IMR-90 (cell line): Measurements from ENCODE around the gene COL20A1. TPM values are rescaled to one million over a fixed set of nuclear protein-coding genes. Genes with fewer than 3 reads are reported as not detected.
"Not testable (repeated sequence)": the region's sequence is repeated elsewhere in the genome, so short reads cannot be mapped to it uniquely, and the experiment has no call there.

Source experiments
- ATAC-seq: fragments of 200-7000 bp; cut with Tn5 transposase; 2 replicates; pipeline ENCODE4 v1.9.1; 2020; ENCODE audit warnings: low read depth, mild to moderate bottlenecking, moderate library complexity
- BruUV-seq: library from RNA; stranded (reverse); fragments of 400-500 nt; replicated peaks from 2 replicates; lab custom pipeline; 2021; lab: Mats Ljungman, UMichigan
- CTCF ChIA-PET: fragments of 300-600 bp; formaldehyde crosslinking; extraction: SDS; loops from one replicate; lab custom pipeline; 2021; ENCODE audit warnings: antibody characterized with exemption; lab: Yijun Ruan, JAX
- POLR2A ChIA-PET: fragments of 300-600 bp; sonication (Branson Sonifier 250); formaldehyde crosslinking; loops from one replicate; lab custom pipeline; 2022; ENCODE audit warnings: antibody characterized with exemption; ENCODE audit not compliant: unreplicated experiment; lab: Charles Lee
- DNase-seq: peaks from one replicate; pipeline ENCODE4 v3.0.0; 2013
- H2AFZ ChIP-seq: replicated peaks from 2 replicates; pipeline ENCODE3; 2013; ENCODE audit warnings: low read length, mild to moderate bottlenecking; ENCODE audit not compliant: poor library complexity
- H2AK5ac ChIP-seq: 2 replicates; pipeline ENCODE4 v1.6.1; 2013; ENCODE audit warnings: low read depth, low read length, inconsistent platforms
- H2AK9ac ChIP-seq: replicated peaks from 2 replicates; pipeline ENCODE3; 2013; ENCODE audit warnings: mild to moderate bottlenecking, low read depth, low read length, moderate library complexity; ENCODE audit not compliant: poor library complexity
- H2BK120ac ChIP-seq: 2 replicates; pipeline ENCODE4 v1.6.1; 2013; ENCODE audit warnings: low read depth, low read length, inconsistent platforms
- H2BK15ac ChIP-seq: 3 replicates; pipeline ENCODE4 v1.6.1; 2013; ENCODE audit warnings: low read depth, low read length, inconsistent platforms
- H2BK20ac ChIP-seq: 2 replicates; pipeline ENCODE4 v1.6.1; 2013; ENCODE audit warnings: low read depth, mild to moderate bottlenecking, inconsistent platforms, low read length, moderate library complexity
- H2BK5ac ChIP-seq: 2 replicates; pipeline ENCODE4 v1.6.1; 2013; ENCODE audit warnings: mild to moderate bottlenecking, low read depth, low read length, inconsistent platforms; ENCODE audit not compliant: poor library complexity, severe bottlenecking
- H3K14ac ChIP-seq: replicated peaks from 2 replicates; pipeline ENCODE4 v1.6.1; 2013; ENCODE audit warnings: low read depth, low read length, inconsistent platforms
- H3K18ac ChIP-seq: 2 replicates; pipeline ENCODE4 v1.6.1; 2013; ENCODE audit warnings: low read depth, low read length, control low read depth
- H3K23ac ChIP-seq: 2 replicates; pipeline ENCODE4 v1.6.1; 2013; ENCODE audit warnings: low read depth, low read length, inconsistent platforms
- H3K27ac ChIP-seq: 2 replicates; pipeline ENCODE4 v1.5.1; 2013; ENCODE audit warnings: mild to moderate bottlenecking, control low read depth, low read length; ENCODE audit not compliant: insufficient read depth
- H3K27me3 ChIP-seq: 2 replicates; pipeline ENCODE4 v1.6.1; 2013; ENCODE audit warnings: low read length; ENCODE audit not compliant: control insufficient read depth, insufficient read depth
- H3K36me3 ChIP-seq: 2 replicates; pipeline ENCODE4 v1.6.1; 2013; ENCODE audit warnings: low read length, mixed read lengths; ENCODE audit not compliant: control insufficient read depth, insufficient read depth
- H3K4ac ChIP-seq: 2 replicates; pipeline ENCODE4 v1.6.1; 2013; ENCODE audit warnings: low read depth, low read length, inconsistent platforms
- H3K4me1 ChIP-seq: 2 replicates; pipeline ENCODE4 v1.6.1; 2013; ENCODE audit warnings: low read length, mixed read lengths; ENCODE audit not compliant: control insufficient read depth, insufficient read depth
- H3K4me2 ChIP-seq: 2 replicates; pipeline ENCODE4 v1.6.1; 2013; ENCODE audit warnings: low read depth, mild to moderate bottlenecking, control low read depth, low read length, moderate library complexity
- H3K4me3 ChIP-seq: 2 replicates; pipeline ENCODE4 v1.5.1; 2013; ENCODE audit warnings: low read depth, mild to moderate bottlenecking, control low read depth, low read length, moderate library complexity; ENCODE audit not compliant: insufficient read depth
- H3K56ac ChIP-seq: 2 replicates; pipeline ENCODE4 v1.6.1; 2013; ENCODE audit warnings: low read length, inconsistent platforms; ENCODE audit not compliant: insufficient read depth; ENCODE audit errors: extremely low read depth
- H3K79me1 ChIP-seq, 2 experiments: 2 replicates each; pipeline ENCODE4 v1.6.1; 2013; ENCODE audit warnings: low read length in 2 of 2, inconsistent platforms in 1 of 2, low read depth in 1 of 2
- H3K9ac ChIP-seq: 2 replicates; pipeline ENCODE4 v1.6.1; 2013; ENCODE audit warnings: low read depth, low read length, control low read depth
- H3K9me1 ChIP-seq: 2 replicates; pipeline ENCODE4 v1.6.1; 2013; ENCODE audit warnings: low read length, inconsistent platforms; ENCODE audit not compliant: insufficient read depth
- H3K9me3 ChIP-seq: 2 replicates; pipeline ENCODE4 v1.6.1; 2013; ENCODE audit warnings: low read length; ENCODE audit not compliant: control insufficient read depth, insufficient read depth
- H4K20me1 ChIP-seq: 2 replicates; pipeline ENCODE4 v1.6.1; 2013; ENCODE audit warnings: low read length, inconsistent platforms; ENCODE audit not compliant: insufficient read depth
- H4K5ac ChIP-seq: 2 replicates; pipeline ENCODE4 v1.6.1; 2013; ENCODE audit warnings: mild to moderate bottlenecking, low read depth, low read length, control low read depth
- H4K8ac ChIP-seq, 2 experiments: 2 replicates each; pipeline ENCODE4 v1.6.1; 2013; ENCODE audit warnings: low read depth in 2 of 2, low read length in 2 of 2, control low read depth in 1 of 2, inconsistent platforms in 1 of 2
- H4K91ac ChIP-seq: 2 replicates; pipeline ENCODE4 v1.6.1; 2013; ENCODE audit warnings: low read depth, low read length, inconsistent platforms; ENCODE audit not compliant: insufficient read depth
- FOS ChIP-seq: fragments of 150-350 bp; IDR thresholded peaks from 2 replicates; pipeline ENCODE4 v1.6.1; 2016; ENCODE audit warnings: low read depth, low read length
- NFE2L2 ChIP-seq: fragments of 150-350 bp; IDR thresholded peaks from 2 replicates; pipeline ENCODE4 v1.6.1; 2016; ENCODE audit warnings: low read depth, mild to moderate bottlenecking, low read length
- SMC3 ChIP-seq: fragments of 150-350 bp; IDR thresholded peaks from 2 replicates; pipeline ENCODE4 v1.6.1; 2016; ENCODE audit warnings: low read depth, mild to moderate bottlenecking, antibody characterized with exemption, low read length, moderate library complexity
- USF2 ChIP-seq: fragments of 150-350 bp; IDR thresholded peaks from 2 replicates; pipeline ENCODE4 v1.6.1; 2017; ENCODE audit warnings: mild to moderate bottlenecking, antibody characterized with exemption, low read length, low read depth
- WGBS, 2 experiments: methylation state at CpG; one replicate each; pipeline versions ENCODE4 v1.1.5 to v1.1.7; 2013; ENCODE audit warnings: missing lambda C conversion rate in 2 of 2; ENCODE audit not compliant: insufficient read length in 1 of 2; ENCODE audit errors: extremely low coverage in 2 of 2; 5-methylcytosine and 5-hydroxymethylcytosine counted together
- dilution Hi-C: fragments of 300-500 bp; cut with HindIII; formaldehyde crosslinking; loops from one replicate; pipeline ENCODE4 v1.14.3; 2018; ENCODE audit warnings: low sequenced_read_pairs; ENCODE audit not compliant: unreplicated experiment
- in situ Hi-C: fragments of 300-500 bp; cut with MboI; formaldehyde crosslinking; loops from 3 replicates; pipeline ENCODE4 v1.14.3; 2019; ENCODE audit warnings: low sequenced_read_pairs, inconsistent platforms, mixed read lengths
- intact Hi-C: fragments of 100-400 bp; cut with micrococcal nuclease; formaldehyde crosslinking; loops from 2 replicates; pipeline ENCODE4 v1.10.0; 2022
- polyA plus RNA-seq, 3 experiments: library from polyadenylated mRNA; depleted of rRNA; stranded (reverse); fragments of >200 nt; gene quantifications; 2 replicates each; pipeline ENCODE4 v1.2.3, GENCODE V29; 2012; ENCODE audit warnings: low replicate concordance in 1 of 3
- total RNA-seq: library from RNA; depleted of rRNA; stranded (reverse); fragments of >200 nt; gene quantifications from 2 replicates; pipeline ENCODE4 v1.2.3, GENCODE V29; 2012

COL20A1 gene
- total and polyA plus RNA-seq, 2 of the 4 experiments (the other 2 are of a cell fraction): not detected

GRCh38 chr20:63334356-63334755 lies 41.4 kb downstream of the COL20A1 start:
- WGBS, 2 experiments: no CpG with 5 or more reads among the region's 8 CpGs
- BruUV-seq: no TSS peak
- no peak overlapping the region for H2AK9ac ChIP-seq
- no peak overlapping the region for H3K4me3 ChIP-seq
- H3K9ac ChIP-seq: no peak overlapping the region
- no peak overlapping the region for H2BK120ac ChIP-seq
- H3K27ac ChIP-seq: no peak overlapping the region
- ChIA-PET CTCF (no interaction called here), POLR2A (no interaction called here)
- no peak overlapping the region for H3K4ac ChIP-seq
- no peak overlapping the region for H2BK15ac ChIP-seq
- no peaks in the 10 kb centered on the region for H3K79me1 ChIP-seq
- no peaks in the 10 kb centered on the region for H3K4me1 ChIP-seq
- H2BK20ac ChIP-seq: no peak overlapping the region
- no peak overlapping the region for H3K56ac ChIP-seq
- no peaks in the 10 kb centered on the region for H3K9me1 ChIP-seq
- no peak overlapping the region for H2BK5ac ChIP-seq
- no peak overlapping the region for H3K18ac ChIP-seq
- no peak overlapping the region for H2AK5ac ChIP-seq
- intact Hi-C loops: no loop called here
- H3K36me3 ChIP-seq: no peaks in the 10 kb centered on the region
- H3K4me2 ChIP-seq: no peak overlapping the region
- H4K5ac ChIP-seq: no peak overlapping the region
- no peaks in the 10 kb centered on the region for H4K20me1 ChIP-seq
- in situ Hi-C loops: no loop called here
- DNase-seq: no peak
- peaks cover 6% of the 10 kb centered on the region for H3K9me3 ChIP-seq
- ATAC-seq: no peak
- no peak overlapping the region for H3K14ac ChIP-seq
- TF ChIP-seq FOS (no peak), SMC3 (no peak), NFE2L2 (no peak), USF2 (no peak)
- H3K23ac ChIP-seq: no peak overlapping the region
- H2AFZ ChIP-seq: no peak overlapping the region
- H3K27me3 ChIP-seq: peaks cover 16% of the 10 kb centered on the region
- no peak overlapping the region for H4K8ac ChIP-seq
- dilution Hi-C loops: no loop called here
- no peak overlapping the region for H4K91ac ChIP-seq

- H3K56ac ChIP-seq, H2BK5ac ChIP-seq, H4K91ac ChIP-seq, H2BK20ac ChIP-seq, H3K4me1 ChIP-seq, H3K9me3 ChIP-seq, H2AK5ac ChIP-seq, H3K4me3 ChIP-seq, H3K36me3 ChIP-seq, intact Hi-C loops, H3K4ac ChIP-seq, H3K23ac ChIP-seq, DNase-seq, CTCF ChIA-PET, H2BK15ac ChIP-seq, H3K27ac ChIP-seq, H3K4me2 ChIP-seq, H3K18ac ChIP-seq, POLR2A ChIA-PET, H2BK120ac ChIP-seq, in situ Hi-C loops, H2AK9ac ChIP-seq, H4K8ac ChIP-seq, ATAC-seq, H3K79me1 ChIP-seq, H3K9ac ChIP-seq, H3K14ac ChIP-seq, H4K5ac ChIP-seq, dilution Hi-C loops, H3K9me1 ChIP-seq, H4K20me1 ChIP-seq, BruUV-seq: not testable (repeated sequence)
- Histone ChIP-seq H3K27me3 (peaks cover 16% of the 10 kb centered on the region), H2AFZ (peak overlapping the region; percentile 32)
- 65% methylated on average over 3 of the region's 9 CpGs; no CpG with 5 or more reads in 1 of the 2 experiments for WGBS, 2 experiments
Observed at GRCh38 chr20:63335060-63335459, 42.1 kb downstream of the COL20A1 start.
